Esophagus (tissue), 2 donors: ENCODE data around the gene SHH. TPM values are rescaled to one million over a fixed set of nuclear protein-coding genes. Genes with fewer than 3 reads are reported as not detected.

ENCODE experiments used
- H3K27ac ChIP-seq, 2 donors: one replicate each; pipeline ENCODE4 v1.5.1; 2013; ENCODE audit warnings: low read depth in 2 of 2, mild to moderate bottlenecking in 2 of 2, inconsistent platforms in 1 of 2, low read length in 1 of 2, moderate library complexity in 1 of 2
- H3K27me3 ChIP-seq, 2 donors: one replicate each; pipeline ENCODE4 v1.6.1; 2013; ENCODE audit warnings: low read length in 2 of 2, control low read depth in 1 of 2, mild to moderate bottlenecking in 1 of 2; ENCODE audit not compliant: insufficient read depth in 2 of 2, control insufficient read depth in 1 of 2
- H3K36me3 ChIP-seq, 2 donors: one replicate each; pipeline ENCODE4 v1.6.1; 2013; ENCODE audit warnings: low read length in 1 of 2; ENCODE audit not compliant: control insufficient read depth in 2 of 2, insufficient read depth in 2 of 2
- H3K4me1 ChIP-seq, 2 donors: one replicate each; pipeline ENCODE4 v1.6.1; 2013; ENCODE audit warnings: low read length in 1 of 2; ENCODE audit not compliant: control insufficient read depth in 2 of 2, insufficient read depth in 2 of 2
- H3K4me3 ChIP-seq, 2 donors: one replicate each; pipeline ENCODE4 v1.5.1; 2013; ENCODE audit warnings: low read length in 2 of 2, mild to moderate bottlenecking in 2 of 2, low read depth in 1 of 2, moderate library complexity in 1 of 2
- H3K9me3 ChIP-seq, 2 donors: one replicate each; pipeline ENCODE4 v1.6.1; 2013; ENCODE audit warnings: mild to moderate bottlenecking in 2 of 2, low read depth in 1 of 2, low read length in 1 of 2, moderate library complexity in 1 of 2; ENCODE audit not compliant: control insufficient read depth in 2 of 2, insufficient read depth in 1 of 2
- WGBS, 2 donors: extraction: QIAGEN DNeasy Blood & Tissue Kit; methylation state at CpG; one replicate each; pipeline ENCODE4 v1.1.7; 2013; 5-methylcytosine and 5-hydroxymethylcytosine counted together
- polyA plus RNA-seq, 2 donors: library from polyadenylated mRNA; stranded (reverse); fragments of 200-250 nt; gene quantifications; one replicate each; pipeline ENCODE4 v1.2.3, GENCODE V29; 2013
- donor health status: healthy with polysubstance abuse.
- donor health status: Bipolar disorder and iron deficiency.

SHH gene
- polyA plus RNA-seq, 2 donors = 0.01 to 0.04 TPM

DNA sequence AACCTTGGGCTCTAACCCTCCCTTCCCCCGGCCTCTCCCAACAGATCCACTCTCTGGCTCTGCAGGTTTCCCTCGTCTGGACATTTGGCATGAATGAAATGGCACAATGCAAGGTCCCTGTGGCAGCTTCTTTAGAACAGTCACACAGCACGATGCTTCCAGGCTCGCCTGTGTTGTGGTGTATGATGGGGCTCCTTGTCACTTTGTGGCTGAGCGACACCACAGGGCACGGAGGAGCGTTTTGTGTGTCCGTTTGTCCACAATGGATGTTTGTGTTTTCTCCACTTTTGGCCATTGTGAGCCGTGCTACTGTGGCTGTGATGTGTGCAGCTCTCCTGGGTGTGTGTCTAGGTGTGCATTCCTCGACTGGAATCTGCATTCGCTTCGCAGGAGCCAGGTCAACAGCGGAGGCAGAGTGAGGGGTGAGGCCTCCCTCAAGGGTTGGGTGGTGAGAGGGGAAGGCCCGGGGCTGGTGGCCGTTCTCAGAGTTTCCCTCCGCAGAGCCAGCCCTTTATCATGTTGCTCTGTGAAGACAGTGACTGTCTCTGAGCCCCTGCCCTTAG, 22.3 kb upstream of the SHH start:
- Histone ChIP-seq H3K36me3 (no peaks in the 10 kb centered on the region), H3K4me3 (no peak overlapping the region), H3K9me3 (no peaks in the 10 kb centered on the region), H3K27ac (no peak overlapping the region), H3K27me3 (no peaks in the 10 kb centered on the region), H3K4me1 (peaks cover 0 to 2% of the 10 kb centered on the region in 2 donors)
- WGBS, 2 donors = 81 to 85% methylated on average over 16 of the region's 16 CpGs

DNA sequence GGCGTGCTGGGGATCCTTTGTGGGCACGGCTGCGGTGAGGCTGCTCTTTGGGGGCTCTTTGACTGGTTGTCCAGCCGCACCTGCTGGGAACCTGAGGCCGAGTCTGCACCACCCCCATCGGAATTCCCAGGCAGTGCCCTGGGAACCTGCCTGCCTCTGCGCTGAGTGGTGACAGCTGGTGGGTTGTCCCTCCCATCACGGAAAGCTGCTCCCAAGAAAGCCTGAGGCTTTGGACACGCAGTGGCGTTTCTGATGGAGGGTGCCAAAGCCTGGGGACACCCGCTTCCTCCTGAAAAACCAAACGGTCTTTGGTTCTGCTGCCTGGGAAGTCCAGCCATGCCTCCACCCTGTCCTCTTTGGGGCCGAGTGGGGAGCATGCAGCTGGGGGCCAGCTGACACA, 21.4 kb upstream of the SHH start:
- H3K27me3 ChIP-seq = no peaks in the 10 kb centered on the region
- H3K36me3 ChIP-seq = no peaks in the 10 kb centered on the region
- 62 to 64% methylated on average over 13 of the region's 13 CpGs for WGBS, 2 donors

DNA sequence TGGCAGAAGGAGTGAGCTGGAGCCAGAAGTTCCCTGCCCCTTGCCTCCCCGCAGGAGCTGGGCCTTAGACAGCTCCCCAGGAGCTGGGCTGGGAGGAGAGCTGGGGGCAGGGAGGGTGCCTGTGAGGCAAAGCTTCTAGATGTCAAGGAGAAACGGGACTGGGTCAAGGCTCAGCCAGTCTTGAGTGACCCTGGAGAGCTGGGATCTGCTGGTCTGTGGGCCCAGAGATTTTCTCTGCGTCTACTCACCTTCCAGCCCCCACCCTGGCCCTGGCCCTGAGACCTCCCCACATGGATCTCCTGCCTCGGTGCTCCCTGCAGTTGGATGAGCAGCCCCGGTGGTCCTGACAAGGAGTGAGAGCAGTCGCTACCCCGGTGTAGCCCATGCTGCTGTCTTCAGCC, 20.3 kb upstream of the SHH start:
- Histone ChIP-seq H3K4me3 (no peak overlapping the region), H3K27ac (no peak overlapping the region), H3K4me1 (peaks cover 0 to 2% of the 10 kb centered on the region in 2 donors), H3K27me3 (no peaks in the 10 kb centered on the region), H3K9me3 (no peaks in the 10 kb centered on the region), H3K36me3 (no peaks in the 10 kb centered on the region)
- WGBS, 2 donors = 72 to 85% methylated on average over 6 to 7 of the region's 7 CpGs

More for the DNA sequence above, 21.4 kb upstream of the SHH start:
- Histone ChIP-seq H3K9me3 (no peaks in the 10 kb centered on the region), H3K4me1 (peaks cover 0 to 2% of the 10 kb centered on the region in 2 donors), H3K4me3 (no peak overlapping the region), H3K27ac (no peak overlapping the region)

DNA sequence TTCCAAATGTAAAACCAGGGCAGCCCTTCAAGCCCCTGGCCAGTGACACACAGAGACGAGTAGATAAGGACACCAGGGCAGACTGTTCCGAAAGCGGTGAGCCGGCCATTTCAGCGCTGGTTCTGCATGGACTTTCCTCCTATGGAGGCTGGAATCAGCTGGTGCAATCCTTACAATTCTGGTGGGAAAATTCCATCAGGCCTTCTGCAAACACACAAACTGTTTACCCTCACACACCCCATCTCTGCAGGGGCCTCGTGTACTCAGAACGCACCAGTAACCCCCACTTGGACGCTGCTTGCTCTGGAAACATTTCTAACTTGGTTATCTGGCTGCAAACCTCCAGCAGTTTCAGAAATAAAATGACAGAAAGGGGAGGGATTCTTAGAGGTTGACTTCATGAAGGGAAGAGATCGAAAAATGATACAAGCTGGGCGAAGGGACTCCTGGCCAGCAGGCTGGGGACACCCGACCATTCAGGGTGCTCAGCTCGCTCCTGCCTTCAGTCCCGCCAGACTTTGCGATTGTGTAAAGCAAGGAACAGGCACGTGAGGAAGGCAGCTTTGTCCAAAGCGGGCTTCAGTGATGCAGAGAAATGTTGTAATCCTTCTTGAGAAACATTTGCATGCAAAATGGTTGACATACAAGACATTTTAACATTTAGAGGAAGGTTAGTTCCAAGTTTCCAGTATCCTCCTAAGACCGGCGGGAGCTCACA, 19.7 kb upstream of the SHH start:
- Histone ChIP-seq H3K4me3 (no peak overlapping the region), H3K36me3 (no peaks in the 10 kb centered on the region), H3K4me1 (peaks cover 0 to 2% of the 10 kb centered on the region in 2 donors), H3K27ac (no peak overlapping the region), H3K9me3 (no peaks in the 10 kb centered on the region), H3K27me3 (no peaks in the 10 kb centered on the region)
- 76 to 82% methylated on average over 18 of the region's 18 CpGs for WGBS, 2 donors

DNA sequence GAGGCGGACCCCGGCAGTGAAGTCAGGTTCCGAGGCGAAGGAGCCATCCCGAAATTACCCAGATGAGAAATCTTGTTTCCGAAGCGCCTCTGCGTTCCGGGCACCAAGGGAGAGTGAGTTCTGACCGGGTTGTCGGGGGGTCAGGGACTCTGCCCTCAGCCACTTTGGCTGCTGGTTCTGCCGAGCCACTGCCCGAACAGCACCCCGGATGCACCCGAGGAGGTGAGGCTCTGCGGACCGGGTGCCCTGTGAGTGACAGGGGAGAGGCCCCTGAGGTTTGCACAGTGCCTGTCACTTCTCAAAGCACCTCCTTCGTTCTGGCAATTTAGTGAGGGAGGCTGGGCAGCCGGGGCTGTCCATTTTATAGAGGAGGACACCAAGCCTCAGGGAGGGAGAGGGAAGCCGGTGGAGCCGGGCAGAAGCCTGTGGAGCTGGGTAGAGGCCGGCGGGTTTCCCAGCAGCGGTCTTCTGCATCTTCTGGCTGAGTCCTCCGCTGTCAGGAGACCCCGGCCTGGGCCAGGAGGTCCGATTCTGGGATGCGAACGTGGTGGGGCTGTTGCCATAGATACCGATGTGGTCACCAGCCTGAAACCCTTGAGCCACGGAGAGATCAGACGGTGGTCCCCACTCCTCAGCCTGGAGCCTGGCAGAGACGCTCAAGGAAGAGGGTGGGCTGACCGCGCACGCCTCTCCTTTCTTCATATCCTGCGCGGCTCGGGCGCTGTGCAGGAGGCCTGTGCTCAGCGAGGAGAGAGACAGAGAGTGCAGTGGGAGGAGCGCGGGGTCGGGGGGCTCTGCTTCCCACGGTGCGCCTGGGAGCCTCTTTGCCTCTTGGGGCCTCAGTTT, 18.9 kb upstream of the SHH start:
- 89% methylated on average over 45 to 46 of the region's 46 CpGs for WGBS, 2 donors

DNA sequence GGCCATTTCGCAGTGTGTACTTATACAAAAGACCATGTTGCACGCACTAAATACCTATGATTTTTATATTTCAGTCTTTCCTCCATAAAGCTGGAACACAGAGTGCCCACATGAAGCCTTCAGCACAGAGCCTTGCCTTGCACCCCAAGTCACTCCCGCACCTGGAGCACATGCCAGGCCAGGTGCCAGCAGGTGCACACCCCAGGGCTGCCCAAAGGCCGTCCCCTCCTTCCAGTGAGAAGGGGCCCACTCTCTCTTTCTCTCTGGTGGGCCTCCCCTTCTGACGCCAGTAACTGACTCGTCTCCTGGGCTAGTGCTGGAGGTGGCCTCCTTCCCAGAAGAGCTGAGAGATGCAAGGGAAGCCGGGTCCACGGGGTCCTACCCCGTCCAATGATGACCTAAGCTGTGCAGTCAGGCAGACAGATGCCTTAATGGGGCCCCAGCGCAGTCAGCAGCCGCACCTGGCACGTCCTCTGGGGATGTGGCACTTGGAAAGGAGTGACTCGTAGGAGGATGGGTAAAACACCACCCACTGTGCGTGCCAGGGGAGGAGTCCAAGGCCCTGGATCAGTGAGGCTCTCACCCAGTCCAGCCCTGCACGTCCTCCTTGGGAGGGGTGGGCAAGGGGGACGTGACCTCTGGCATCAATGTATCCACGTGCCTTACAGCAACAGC, 17.7 kb upstream of the SHH start:
- Histone ChIP-seq H3K27me3 (no peaks in the 10 kb centered on the region), H3K36me3 (no peaks in the 10 kb centered on the region), H3K4me3 (no peak overlapping the region), H3K27ac (no peak overlapping the region), H3K4me1 (no peaks in the 10 kb centered on the region), H3K9me3 (no peaks in the 10 kb centered on the region)
- 69 to 73% methylated on average over 17 of the region's 17 CpGs for WGBS, 2 donors

More for the DNA sequence above, 18.9 kb upstream of the SHH start:
- H3K9me3 ChIP-seq = no peaks in the 10 kb centered on the region
- H3K36me3 ChIP-seq = no peaks in the 10 kb centered on the region
- H3K27ac ChIP-seq = no peak overlapping the region
- H3K4me3 ChIP-seq = no peak overlapping the region
- H3K27me3 ChIP-seq = no peaks in the 10 kb centered on the region
- no peaks in the 10 kb centered on the region for H3K4me1 ChIP-seq

DNA sequence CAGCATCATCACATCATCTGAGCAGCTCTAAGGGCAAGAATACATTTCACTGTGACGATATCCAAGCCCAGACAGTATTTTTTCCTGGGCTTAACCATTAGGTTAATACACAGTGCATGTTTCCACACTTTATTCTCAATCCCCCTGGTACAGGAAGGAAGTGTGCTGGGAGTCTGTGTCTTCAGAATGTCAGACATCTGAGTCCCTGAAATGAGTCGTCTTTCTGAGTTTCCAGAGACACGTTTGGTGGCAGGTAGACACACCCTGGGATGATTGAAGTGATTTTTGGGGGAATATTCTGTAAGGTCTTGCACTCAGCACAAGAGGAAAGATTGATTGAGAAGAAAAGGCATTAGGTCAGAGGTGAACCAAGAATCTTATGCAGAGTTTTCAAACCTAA, 13.1 kb upstream of the SHH start:
- no peaks in the 10 kb centered on the region for H3K9me3 ChIP-seq
- no peak overlapping the region for H3K27ac ChIP-seq
- H3K36me3 ChIP-seq = no peaks in the 10 kb centered on the region
- WGBS, 2 donors = 52 to 56% methylated on average over 3 of the region's 3 CpGs
- no peaks in the 10 kb centered on the region for H3K4me1 ChIP-seq
- no peak overlapping the region for H3K4me3 ChIP-seq
- no peaks in the 10 kb centered on the region for H3K27me3 ChIP-seq

DNA sequence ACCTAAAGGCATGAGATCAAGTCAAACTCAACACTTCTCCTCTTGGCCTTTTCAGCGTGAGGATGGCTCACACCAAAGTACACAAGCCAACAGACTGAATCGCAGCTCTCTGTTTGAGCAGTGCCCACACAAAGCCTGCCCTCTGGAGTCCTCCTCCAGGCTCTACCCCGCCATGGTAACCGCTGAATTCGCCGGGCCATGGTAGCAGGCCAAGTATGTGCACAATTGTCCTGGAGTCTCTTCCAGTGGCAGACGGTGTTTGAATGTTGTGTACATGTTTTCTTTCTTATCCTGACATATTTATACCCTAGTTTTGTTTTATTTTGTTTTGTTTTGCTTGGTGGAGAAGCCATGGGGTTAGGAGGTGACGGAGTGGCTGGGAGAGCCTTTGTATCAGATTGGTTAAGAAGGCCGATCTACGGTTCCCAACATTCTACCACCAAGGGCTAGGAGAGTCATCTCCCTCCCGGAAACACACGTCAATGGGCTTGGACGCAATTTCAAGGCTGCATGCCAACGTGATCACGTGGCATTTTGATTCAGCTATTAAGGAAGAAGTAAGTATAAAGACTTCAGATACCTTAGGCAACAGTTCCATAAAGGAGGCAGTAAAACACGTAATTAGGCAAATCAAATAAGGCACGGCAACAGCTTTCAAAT, 12.1 kb upstream of the SHH start:
- Histone ChIP-seq H3K27me3 (no peaks in the 10 kb centered on the region), H3K4me1 (no peaks in the 10 kb centered on the region), H3K36me3 (no peaks in the 10 kb centered on the region), H3K27ac (no peak overlapping the region), H3K9me3 (no peaks in the 10 kb centered on the region), H3K4me3 (no peak overlapping the region)
- WGBS, 2 donors = 78 to 82% methylated on average over 17 of the region's 17 CpGs

DNA sequence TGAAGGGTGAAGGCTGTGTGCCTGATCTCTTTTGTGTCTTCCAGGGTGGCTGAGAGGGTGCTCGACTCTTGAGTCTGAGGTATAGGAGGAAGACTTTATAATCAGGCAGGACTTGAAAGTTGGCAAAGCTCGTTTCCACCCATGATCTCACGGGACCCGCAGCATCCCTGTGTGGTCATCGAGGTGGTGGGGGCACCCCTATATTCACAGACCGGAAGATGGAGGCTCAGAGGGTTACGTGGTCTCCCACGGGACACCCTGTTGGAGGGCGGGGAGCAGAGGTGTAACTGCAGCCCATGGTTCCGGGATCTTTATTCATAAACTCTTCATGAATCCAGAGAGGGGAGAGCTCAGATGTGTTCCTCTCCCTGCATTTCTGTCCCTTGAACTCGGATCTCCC, 9.6 kb upstream of the SHH start:
- 81 to 87% methylated on average over 11 of the region's 11 CpGs for WGBS, 2 donors
- Histone ChIP-seq H3K4me3 (no peak overlapping the region), H3K27ac (no peak overlapping the region), H3K27me3 (no peaks in the 10 kb centered on the region), H3K36me3 (no peaks in the 10 kb centered on the region), H3K9me3 (peaks cover 0 to 8% of the 10 kb centered on the region in 2 donors), H3K4me1 (no peaks in the 10 kb centered on the region)
